ENCODE data around the gene NR2C2AP.
"Not testable (repeated sequence)": the region's sequence is repeated elsewhere in the genome, so short reads cannot be mapped to it uniquely, and the experiment has no call there.

The NR2C2AP gene

DNA sequence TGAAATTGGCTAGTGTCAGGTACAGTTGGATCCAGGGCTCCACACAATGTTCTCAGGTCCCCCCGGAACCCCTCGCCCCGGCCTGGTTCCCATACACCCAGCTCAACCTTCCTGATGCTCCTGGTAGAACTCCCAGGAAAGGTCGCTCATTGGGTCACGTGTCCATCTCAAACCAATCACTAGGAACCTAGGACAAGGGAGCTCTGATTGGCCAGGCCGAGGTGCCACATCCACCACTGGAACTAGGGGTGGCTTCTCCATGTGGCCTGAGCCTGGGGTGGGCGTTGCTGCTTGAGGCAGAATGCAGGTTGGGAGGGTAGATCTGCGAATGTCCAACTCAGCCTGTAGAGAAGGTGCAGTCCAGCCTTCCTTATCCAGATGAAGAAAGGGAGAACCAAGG, 26.3 kb downstream of the NR2C2AP start:
- TF ChIP-seq, protein P1, sequence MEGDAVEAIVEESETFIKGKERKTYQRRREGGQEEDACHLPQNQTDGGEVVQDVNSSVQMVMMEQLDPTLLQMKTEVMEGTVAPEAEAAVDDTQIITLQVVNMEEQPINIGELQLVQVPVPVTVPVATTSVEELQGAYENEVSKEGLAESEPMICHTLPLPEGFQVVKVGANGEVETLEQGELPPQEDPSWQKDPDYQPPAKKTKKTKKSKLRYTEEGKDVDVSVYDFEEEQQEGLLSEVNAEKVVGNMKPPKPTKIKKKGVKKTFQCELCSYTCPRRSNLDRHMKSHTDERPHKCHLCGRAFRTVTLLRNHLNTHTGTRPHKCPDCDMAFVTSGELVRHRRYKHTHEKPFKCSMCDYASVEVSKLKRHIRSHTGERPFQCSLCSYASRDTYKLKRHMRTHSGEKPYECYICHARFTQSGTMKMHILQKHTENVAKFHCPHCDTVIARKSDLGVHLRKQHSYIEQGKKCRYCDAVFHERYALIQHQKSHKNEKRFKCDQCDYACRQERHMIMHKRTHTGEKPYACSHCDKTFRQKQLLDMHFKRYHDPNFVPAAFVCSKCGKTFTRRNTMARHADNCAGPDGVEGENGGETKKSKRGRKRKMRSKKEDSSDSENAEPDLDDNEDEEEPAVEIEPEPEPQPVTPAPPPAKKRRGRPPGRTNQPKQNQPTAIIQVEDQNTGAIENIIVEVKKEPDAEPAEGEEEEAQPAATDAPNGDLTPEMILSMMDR (conservative IDR thresholded peaks at IDR 0.05; ENCODE audit: low read depth, low read length) = no peak
- H3K4me1 ChIP-seq (ENCODE audit: low read depth, poor library complexity, severe bottlenecking) = peaks cover 42% of the 10 kb centered on the region
- no peaks in the 10 kb centered on the region for H3K36me3 ChIP-seq (ENCODE audit: insufficient read depth)
- no peaks in the 10 kb centered on the region for H3K79me2 ChIP-seq (ENCODE audit: insufficient read depth, low read depth)
- no peak overlapping the region for H3K9ac ChIP-seq
- H3K4me2 ChIP-seq = no peak overlapping the region
- H3K27me3 ChIP-seq (ENCODE audit: insufficient read depth, low read depth) = no peaks in the 10 kb centered on the region
- no peak overlapping the region for H3K27ac ChIP-seq
- H3K4me3 ChIP-seq (IDR thresholded peaks at IDR 0.05; ENCODE audit: insufficient read depth, low read depth, low read length) = no peak overlapping the region
- H4K20me1 ChIP-seq (ENCODE audit: insufficient read depth) = no peaks in the 10 kb centered on the region
- H2AFZ ChIP-seq (ENCODE audit: low read depth) = no peak overlapping the region

DNA sequence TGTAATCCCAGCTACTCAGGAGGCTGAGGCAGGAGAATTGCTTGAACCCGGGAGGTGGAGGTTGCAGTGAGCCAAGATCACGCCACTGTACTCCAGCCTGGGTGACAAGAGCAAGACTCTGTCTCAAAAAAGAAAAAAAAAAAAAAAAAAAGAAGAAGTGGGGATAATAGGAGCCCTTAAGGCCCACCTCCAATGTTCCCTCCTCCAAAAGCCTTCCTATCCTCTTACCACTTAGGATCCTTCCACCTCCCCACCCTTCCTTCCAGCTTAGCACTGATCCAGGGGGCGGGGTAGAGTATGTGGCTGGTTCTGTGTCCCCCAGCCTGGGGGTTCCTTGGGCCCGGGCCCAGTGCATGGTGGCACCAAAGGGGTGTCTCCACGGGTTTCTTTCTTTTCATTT, 30.0 kb downstream of the NR2C2AP start:
- H3K4me2 ChIP-seq; H3K4me3 ChIP-seq (IDR thresholded peaks at IDR 0.05; ENCODE audit: insufficient read depth, low read depth, low read length); H2AFZ ChIP-seq (ENCODE audit: low read depth); H4K20me1 ChIP-seq (ENCODE audit: insufficient read depth); H3K9ac ChIP-seq; H3K79me2 ChIP-seq (ENCODE audit: insufficient read depth, low read depth); H3K27ac ChIP-seq; H3K36me3 ChIP-seq (ENCODE audit: insufficient read depth); H3K27me3 ChIP-seq (ENCODE audit: insufficient read depth, low read depth): not testable (repeated sequence)
- peaks cover 22% of the 10 kb centered on the region for H3K4me1 ChIP-seq (ENCODE audit: low read depth, poor library complexity, severe bottlenecking)

DNA sequence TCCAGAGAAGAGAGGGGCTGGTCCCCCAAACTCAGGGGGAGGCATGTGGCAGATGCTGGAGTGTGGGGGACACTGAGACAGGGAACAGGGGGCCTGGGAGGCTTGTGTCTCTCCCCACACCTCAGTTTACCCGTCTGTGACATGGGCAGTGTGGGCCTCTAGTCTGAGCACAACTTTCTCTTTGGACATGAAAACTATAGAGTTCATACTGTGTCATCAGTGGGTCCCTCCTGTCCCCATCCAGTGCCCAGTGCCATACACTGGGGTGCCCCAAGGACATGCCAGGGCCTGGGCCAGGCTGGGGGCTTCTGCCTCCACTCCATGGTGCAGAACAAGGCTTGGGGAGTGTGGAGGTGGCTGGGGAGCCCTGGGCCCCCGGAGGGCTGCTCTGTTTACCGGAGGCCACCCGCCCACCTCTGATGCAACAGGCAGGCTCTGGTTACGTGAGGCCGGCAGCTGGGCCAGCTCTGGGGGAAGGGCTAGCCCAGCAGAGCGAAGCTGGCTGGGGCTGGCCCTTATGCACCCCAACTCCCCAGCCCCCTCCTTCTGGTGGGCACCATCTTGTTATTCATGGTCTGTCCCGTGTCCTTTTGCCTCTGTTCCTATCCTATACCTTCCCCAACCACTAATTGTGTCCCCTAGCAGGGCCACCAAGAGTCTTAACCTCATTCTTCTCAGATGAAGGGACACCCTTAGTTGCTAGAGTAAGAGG, 31.2 kb downstream of the NR2C2AP start:
- no peak overlapping the region for H3K27ac ChIP-seq
- H2AFZ ChIP-seq (ENCODE audit: low read depth) = no peak overlapping the region
- H3K9ac ChIP-seq = no peak overlapping the region

DNA sequence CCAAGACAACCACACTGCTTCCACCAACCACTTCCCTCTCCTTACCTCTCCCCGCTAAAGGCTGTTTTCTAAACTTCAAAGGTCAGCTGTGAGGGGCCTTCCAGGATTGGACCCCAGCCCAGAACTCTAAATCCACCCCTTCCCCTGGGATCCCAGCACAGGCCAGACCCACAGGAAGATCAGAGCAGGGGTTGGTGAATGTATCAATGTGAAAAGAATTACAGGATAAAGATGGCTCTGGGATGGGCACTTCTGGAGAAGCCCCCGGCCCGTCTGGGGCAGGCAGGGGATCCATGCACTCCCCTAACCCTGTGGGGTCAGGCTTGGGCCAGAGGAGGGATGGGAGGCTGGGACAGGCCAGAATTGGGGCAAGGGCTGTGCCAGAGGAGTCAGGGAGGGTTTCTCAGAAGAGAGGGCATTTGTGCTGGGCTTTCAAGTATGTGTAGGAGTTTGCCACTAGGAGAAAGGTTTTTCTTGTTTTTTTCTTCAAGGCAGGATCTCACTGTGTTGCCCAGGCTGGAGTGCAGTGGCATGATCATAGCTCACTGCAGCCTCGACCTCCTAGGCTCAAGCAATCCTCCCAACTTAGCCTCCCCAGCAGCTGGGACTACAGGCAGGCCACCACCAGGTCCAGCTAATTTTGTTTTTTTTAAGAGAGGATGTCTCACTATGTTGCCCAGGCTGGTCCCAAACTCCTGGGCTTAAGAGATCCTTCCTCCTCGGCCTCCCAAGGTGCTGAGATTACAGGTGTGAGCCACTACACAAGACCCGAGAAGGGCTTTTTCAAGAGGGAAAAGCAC, 32.1 kb downstream of the NR2C2AP start:
- Histone ChIP-seq H3K4me1 (ENCODE audit: low read depth, poor library complexity, severe bottlenecking) (peaks cover 22% of the 10 kb centered on the region), H3K9ac (no peak overlapping the region), H3K4me3 (IDR thresholded peaks at IDR 0.05; ENCODE audit: insufficient read depth, low read depth, low read length) (no peak overlapping the region)

More for the DNA sequence above, 31.2 kb downstream of the NR2C2AP start:
- Histone ChIP-seq H3K27me3 (ENCODE audit: insufficient read depth, low read depth) (no peaks in the 10 kb centered on the region), H3K4me1 (ENCODE audit: low read depth, poor library complexity, severe bottlenecking) (peaks cover 22% of the 10 kb centered on the region), H3K36me3 (ENCODE audit: insufficient read depth) (no peaks in the 10 kb centered on the region), H3K79me2 (ENCODE audit: insufficient read depth, low read depth) (no peaks in the 10 kb centered on the region), H3K4me3 (IDR thresholded peaks at IDR 0.05; ENCODE audit: insufficient read depth, low read depth, low read length) (no peak overlapping the region), H4K20me1 (ENCODE audit: insufficient read depth) (no peaks in the 10 kb centered on the region), H3K4me2 (no peak overlapping the region)
- TF ChIP-seq, protein P1 (conservative IDR thresholded peaks at IDR 0.05; ENCODE audit: low read depth, low read length) = no peak

More for the DNA sequence above, 32.1 kb downstream of the NR2C2AP start:
- H3K79me2 ChIP-seq (ENCODE audit: insufficient read depth, low read depth) = no peaks in the 10 kb centered on the region
- no peaks in the 10 kb centered on the region for H3K27me3 ChIP-seq (ENCODE audit: insufficient read depth, low read depth)
- H4K20me1 ChIP-seq (ENCODE audit: insufficient read depth) = no peaks in the 10 kb centered on the region
- no peak overlapping the region for H3K4me2 ChIP-seq
- no peak overlapping the region for H2AFZ ChIP-seq (ENCODE audit: low read depth)
- TF ChIP-seq, protein P1 (conservative IDR thresholded peaks at IDR 0.05; ENCODE audit: low read depth, low read length) = no peak
- H3K36me3 ChIP-seq (ENCODE audit: insufficient read depth) = no peaks in the 10 kb centered on the region
- H3K27ac ChIP-seq = no peak overlapping the region
